HL-60 (cell line): ENCODE measurements around the gene COG6.

Source experiments
- DNase-seq, 2 experiments: peaks; one replicate each; pipeline ENCODE4 v3.0.0-alpha.2; 2010 to 2020; ENCODE audit warnings: low read depth in 1 of 2, low spot score in 1 of 2
- H3K27ac ChIP-seq: fragments of 250-450 bp; sonication (Bioruptor Pico); replicated peaks from 2 replicates; pipeline ENCODE4 v1.5.1; 2020; ENCODE audit warnings: mild to moderate bottlenecking, moderate library complexity
- H3K27me3 ChIP-seq: fragments of 250-450 bp; sonication (Bioruptor Pico); 2 replicates; pipeline ENCODE4 v1.5.1; 2021; ENCODE audit warnings: mild to moderate bottlenecking, moderate library complexity; ENCODE audit not compliant: insufficient read depth, poor library complexity, severe bottlenecking
- H3K4me3 ChIP-seq: replicated peaks from 2 replicates; pipeline ENCODE4 v1.5.1; 2011; ENCODE audit warnings: mild to moderate bottlenecking, control low read depth, low read length; ENCODE audit not compliant: insufficient read depth
- GABPA ChIP-seq: IDR thresholded peaks from 2 replicates; pipeline ENCODE4 v1.6.1; 2012; ENCODE audit warnings: low read depth
- POLR2AphosphoS5 ChIP-seq: IDR thresholded peaks from 2 replicates; pipeline ENCODE4 v1.6.1; 2012; ENCODE audit warnings: low read depth
- SPI1 ChIP-seq: IDR thresholded peaks from 2 replicates; pipeline ENCODE4 v1.6.1; 2012; ENCODE audit warnings: low read depth, mild to moderate bottlenecking, borderline replicate concordance
- long read RNA-seq: library from polyadenylated mRNA; unstranded; transcript quantifications from one replicate; pipeline ENCODE4 v2.0.0, GENCODE V29; 2020
- TF ChIP-seq, protein P1 (sequence below): IDR thresholded peaks from 2 replicates; pipeline ENCODE4 v1.6.1; 2012; ENCODE audit warnings: low read depth; ENCODE audit not compliant: insufficient replicate concordance
- TF ChIP-seq, protein P2 (sequence below): IDR thresholded peaks from one replicate; pipeline ENCODE4 v1.5.1; 2011; ENCODE audit warnings: low read length, control low read depth, inconsistent platforms; ENCODE audit not compliant: insufficient read depth

The COG6 gene
- long read RNA-seq, transcript COG6-204 (19 exons, 3,563 nt), result major isoform, 143 of 167 reads
- long read RNA-seq, partial matches to known transcripts, result 10 of 167 reads
- long read RNA-seq, other reads (novel, unspliced or antisense), result 11 of 167 reads

DNA sequence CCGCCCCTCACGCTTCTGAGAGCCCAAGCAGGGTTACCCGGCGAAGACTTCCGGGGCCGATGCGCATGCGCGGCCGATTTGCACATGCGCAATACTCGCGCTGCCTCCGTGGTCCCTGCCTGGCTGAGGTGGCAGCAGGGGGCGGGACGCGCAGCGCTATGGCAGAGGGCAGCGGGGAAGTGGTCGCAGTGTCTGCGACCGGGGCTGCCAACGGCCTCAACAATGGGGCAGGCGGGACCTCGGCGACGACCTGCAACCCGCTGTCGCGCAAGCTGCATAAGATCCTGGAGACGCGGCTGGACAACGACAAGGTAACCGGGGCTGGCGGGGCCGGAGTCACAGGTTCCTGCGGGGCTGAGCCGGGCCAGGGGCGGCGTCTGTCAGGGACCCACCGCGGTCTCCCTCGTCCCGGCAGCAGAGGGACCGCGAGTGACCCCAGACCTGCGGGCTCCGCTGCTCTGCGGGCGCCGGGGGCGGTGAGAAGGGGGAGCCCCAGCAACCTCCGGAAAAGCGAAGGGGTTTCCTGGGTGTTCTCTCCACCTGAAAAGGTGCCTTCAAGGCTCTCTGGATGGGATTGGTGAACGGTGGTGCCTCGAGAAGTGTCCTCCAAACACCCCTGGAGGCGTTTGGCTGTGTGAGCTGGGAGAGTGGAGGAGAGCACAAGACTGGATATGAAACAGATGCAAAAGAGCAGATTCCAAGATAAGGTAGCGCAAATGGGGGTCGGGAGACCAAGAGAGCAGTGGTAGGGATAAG is at the start of gene COG6:
TSS of gene COG6 (plus strand) at position 94 of the 756 bp plus-strand sequence. CDS start at position 159, 65 bp downstream.
- Histone ChIP-seq H3K4me3 (peak within 1 kb of the TSS; percentile 98), H3K27me3 (no peaks in the 10 kb centered on the region), H3K27ac (peak within 1 kb of the TSS; percentile 55)
- TF ChIP-seq, protein P1, sequence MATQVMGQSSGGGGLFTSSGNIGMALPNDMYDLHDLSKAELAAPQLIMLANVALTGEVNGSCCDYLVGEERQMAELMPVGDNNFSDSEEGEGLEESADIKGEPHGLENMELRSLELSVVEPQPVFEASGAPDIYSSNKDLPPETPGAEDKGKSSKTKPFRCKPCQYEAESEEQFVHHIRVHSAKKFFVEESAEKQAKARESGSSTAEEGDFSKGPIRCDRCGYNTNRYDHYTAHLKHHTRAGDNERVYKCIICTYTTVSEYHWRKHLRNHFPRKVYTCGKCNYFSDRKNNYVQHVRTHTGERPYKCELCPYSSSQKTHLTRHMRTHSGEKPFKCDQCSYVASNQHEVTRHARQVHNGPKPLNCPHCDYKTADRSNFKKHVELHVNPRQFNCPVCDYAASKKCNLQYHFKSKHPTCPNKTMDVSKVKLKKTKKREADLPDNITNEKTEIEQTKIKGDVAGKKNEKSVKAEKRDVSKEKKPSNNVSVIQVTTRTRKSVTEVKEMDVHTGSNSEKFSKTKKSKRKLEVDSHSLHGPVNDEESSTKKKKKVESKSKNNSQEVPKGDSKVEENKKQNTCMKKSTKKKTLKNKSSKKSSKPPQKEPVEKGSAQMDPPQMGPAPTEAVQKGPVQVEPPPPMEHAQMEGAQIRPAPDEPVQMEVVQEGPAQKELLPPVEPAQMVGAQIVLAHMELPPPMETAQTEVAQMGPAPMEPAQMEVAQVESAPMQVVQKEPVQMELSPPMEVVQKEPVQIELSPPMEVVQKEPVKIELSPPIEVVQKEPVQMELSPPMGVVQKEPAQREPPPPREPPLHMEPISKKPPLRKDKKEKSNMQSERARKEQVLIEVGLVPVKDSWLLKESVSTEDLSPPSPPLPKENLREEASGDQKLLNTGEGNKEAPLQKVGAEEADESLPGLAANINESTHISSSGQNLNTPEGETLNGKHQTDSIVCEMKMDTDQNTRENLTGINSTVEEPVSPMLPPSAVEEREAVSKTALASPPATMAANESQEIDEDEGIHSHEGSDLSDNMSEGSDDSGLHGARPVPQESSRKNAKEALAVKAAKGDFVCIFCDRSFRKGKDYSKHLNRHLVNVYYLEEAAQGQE, result peak; percentile 18
- TF ChIP-seq, protein P2, sequence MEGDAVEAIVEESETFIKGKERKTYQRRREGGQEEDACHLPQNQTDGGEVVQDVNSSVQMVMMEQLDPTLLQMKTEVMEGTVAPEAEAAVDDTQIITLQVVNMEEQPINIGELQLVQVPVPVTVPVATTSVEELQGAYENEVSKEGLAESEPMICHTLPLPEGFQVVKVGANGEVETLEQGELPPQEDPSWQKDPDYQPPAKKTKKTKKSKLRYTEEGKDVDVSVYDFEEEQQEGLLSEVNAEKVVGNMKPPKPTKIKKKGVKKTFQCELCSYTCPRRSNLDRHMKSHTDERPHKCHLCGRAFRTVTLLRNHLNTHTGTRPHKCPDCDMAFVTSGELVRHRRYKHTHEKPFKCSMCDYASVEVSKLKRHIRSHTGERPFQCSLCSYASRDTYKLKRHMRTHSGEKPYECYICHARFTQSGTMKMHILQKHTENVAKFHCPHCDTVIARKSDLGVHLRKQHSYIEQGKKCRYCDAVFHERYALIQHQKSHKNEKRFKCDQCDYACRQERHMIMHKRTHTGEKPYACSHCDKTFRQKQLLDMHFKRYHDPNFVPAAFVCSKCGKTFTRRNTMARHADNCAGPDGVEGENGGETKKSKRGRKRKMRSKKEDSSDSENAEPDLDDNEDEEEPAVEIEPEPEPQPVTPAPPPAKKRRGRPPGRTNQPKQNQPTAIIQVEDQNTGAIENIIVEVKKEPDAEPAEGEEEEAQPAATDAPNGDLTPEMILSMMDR, result no peak
- peak; percentile 72 for TF ChIP-seq POLR2AphosphoS5
- no peak for TF ChIP-seq SPI1
- TF ChIP-seq GABPA, result no peak
- peak; percentile 78 to 90 for DNase-seq

DNA sequence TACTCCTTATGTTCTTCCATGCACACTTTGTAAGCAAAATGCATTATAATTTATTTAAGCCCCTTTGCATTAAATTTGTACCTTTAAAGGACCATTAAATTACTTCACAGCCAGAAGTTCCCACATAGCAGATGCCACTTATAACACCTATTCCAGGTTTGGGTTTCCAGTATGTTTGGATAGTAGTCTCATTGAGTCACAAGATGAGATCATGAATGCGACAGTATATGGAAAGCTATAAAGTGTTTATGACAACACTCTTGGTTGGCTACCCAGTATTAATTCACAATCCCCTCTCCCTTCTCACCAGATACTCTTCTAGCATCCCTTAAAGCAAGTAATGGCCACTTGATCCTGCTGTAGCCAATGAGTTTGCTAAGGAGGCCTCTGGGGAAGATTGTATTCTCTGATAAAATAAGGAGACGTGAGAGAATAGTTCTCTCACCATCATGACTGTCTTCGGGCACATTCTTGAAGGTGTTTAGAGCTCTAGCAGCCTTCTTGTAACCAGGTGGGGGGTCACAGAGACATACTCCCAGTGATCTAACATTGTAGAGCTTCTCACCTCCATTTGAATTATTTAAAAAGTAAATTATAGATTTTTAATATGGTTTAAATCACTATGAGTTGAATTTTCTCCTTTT is 49.7 kb upstream of the COG6 start:
- Histone ChIP-seq H3K27me3 (peaks cover 46% of the 10 kb centered on the region), H3K4me3 (no peak overlapping the region), H3K27ac (no peak overlapping the region)
- DNase-seq, result no peak
- TF ChIP-seq SPI1 (no peak), GABPA (no peak), POLR2AphosphoS5 (no peak)
- TF ChIP-seq, protein P2, result no peak
- TF ChIP-seq, protein P1, result no peak

DNA sequence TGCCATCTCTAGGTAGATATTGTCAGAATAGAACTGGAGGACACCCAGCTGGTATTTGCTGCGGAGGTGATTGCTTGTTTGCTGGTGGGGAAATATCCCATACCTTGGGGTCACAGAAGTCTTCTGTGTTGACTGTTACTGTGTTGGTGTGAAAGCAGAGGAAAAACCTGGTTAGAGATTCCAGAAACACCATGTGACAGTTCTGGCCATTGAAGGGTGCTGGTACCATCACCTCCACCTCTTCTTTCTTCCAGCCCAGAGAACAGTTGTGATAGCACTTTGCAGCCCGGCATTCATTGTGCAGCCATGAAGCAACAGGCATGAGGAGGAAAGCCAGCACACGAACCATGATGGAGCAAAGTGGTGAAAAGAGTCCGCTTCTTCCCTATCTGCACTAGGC is 47.6 kb upstream of the COG6 start:
- H3K4me3 ChIP-seq, result no peak overlapping the region
- peaks cover 29% of the 10 kb centered on the region for H3K27me3 ChIP-seq
- no peak for DNase-seq
- H3K27ac ChIP-seq, result no peak overlapping the region
- TF ChIP-seq POLR2AphosphoS5 (no peak), GABPA (no peak), SPI1 (no peak)
- TF ChIP-seq, protein P1, result no peak
- TF ChIP-seq, protein P2, result no peak
